Brain microvascular endothelial cell (primary cell): ENCODE measurements around the gene SPC24.
A peak's percentile ranks its signal among the peaks of the same experiment; 100 is the strongest.
"Not testable (repeated sequence)": the region's sequence is repeated elsewhere in the genome, so short reads cannot be mapped to it uniquely, and the experiment has no call there.

Experiments used
- DNase-seq: peaks from one replicate; pipeline ENCODE4 v3.0.0-alpha.2; 2020
- H3K27ac ChIP-seq: fragments of 250-450 bp; sonication (Bioruptor Pico); 2 replicates; pipeline ENCODE4 v1.5.1; 2020; ENCODE audit warnings: mild to moderate bottlenecking, moderate library complexity
- H3K27me3 ChIP-seq: fragments of 250-450 bp; sonication (Bioruptor Pico); replicated peaks from 2 replicates; pipeline ENCODE4 v1.5.1; 2020; ENCODE audit warnings: mild to moderate bottlenecking
- H3K36me3 ChIP-seq: fragments of 250-450 bp; sonication (Bioruptor Pico); replicated peaks from 2 replicates; pipeline ENCODE4 v1.5.1; 2020; ENCODE audit warnings: mild to moderate bottlenecking
- H3K4me3 ChIP-seq: 2 replicates; pipeline ENCODE4 v1.5.1; 2011; ENCODE audit warnings: low read depth, mild to moderate bottlenecking, control low read depth, low read length, moderate library complexity
- CTCF ChIP-seq: IDR thresholded peaks from 2 replicates; pipeline ENCODE4 v1.5.1; 2011; ENCODE audit warnings: low read depth, mild to moderate bottlenecking, moderate library complexity, low read length, control low read depth, inconsistent platforms; ENCODE audit errors: missing control alignments
- in situ Hi-C: cut with HindIII; loops from 2 replicates; pipeline ENCODE4 v1.10.0; 2017; ENCODE audit warnings: low sequenced_read_pairs, low pct_ligation_motif_present

The SPC24 gene

GRCh38 chr19:11127905-11128304 lies 27.7 kb downstream of the SPC24 start:
- DNase-seq = no peak
- peaks cover 95% of the 10 kb centered on the region for H3K36me3 ChIP-seq
- in situ Hi-C loops = no loop called here
- no peak overlapping the region for H3K4me3 ChIP-seq
- H3K27me3 ChIP-seq = no peaks in the 10 kb centered on the region
- no peak overlapping the region for H3K27ac ChIP-seq
- no peak for TF ChIP-seq CTCF

GRCh38 chr19:11125994-11126685 lies 29.4 kb downstream of the SPC24 start:
- DNase-seq = peak; percentile 49
- in situ Hi-C loops = no loop called here
- no peak overlapping the region for H3K4me3 ChIP-seq
- peak; percentile 82 for TF ChIP-seq CTCF
- no peaks in the 10 kb centered on the region for H3K27me3 ChIP-seq
- no peak overlapping the region for H3K27ac ChIP-seq
- H3K36me3 ChIP-seq = peaks cover 95% of the 10 kb centered on the region

GRCh38 chr19:11124157-11124556 lies 31.4 kb downstream of the SPC24 start:
- DNase-seq, H3K4me3 ChIP-seq, H3K27me3 ChIP-seq, in situ Hi-C loops, H3K27ac ChIP-seq: not testable (repeated sequence)
- H3K36me3 ChIP-seq = peaks cover 95% of the 10 kb centered on the region

GRCh38 chr19:11123114-11123513 lies 32.5 kb downstream of the SPC24 start:
- no peak for TF ChIP-seq CTCF
- Histone ChIP-seq H3K27me3 (no peaks in the 10 kb centered on the region), H3K27ac (no peak overlapping the region), H3K36me3 (peaks cover 93% of the 10 kb centered on the region), H3K4me3 (no peak overlapping the region)
- in situ Hi-C loops = no loop called here
- DNase-seq = no peak

GRCh38 chr19:11121963-11122362 lies 33.6 kb downstream of the SPC24 start:
- peaks cover 93% of the 10 kb centered on the region for H3K36me3 ChIP-seq
- in situ Hi-C loops, H3K27me3 ChIP-seq: not testable (repeated sequence)

GRCh38 chr19:11116507-11116906 lies 39.1 kb downstream of the SPC24 start:
- in situ Hi-C loops = no loop called here
- DNase-seq = no peak
- peaks cover 97% of the 10 kb centered on the region for H3K36me3 ChIP-seq
- H3K4me3 ChIP-seq = no peak overlapping the region
- H3K27me3 ChIP-seq = no peaks in the 10 kb centered on the region
- no peak for TF ChIP-seq CTCF
- no peak overlapping the region for H3K27ac ChIP-seq

More at GRCh38 chr19:11121963-11122362, 33.6 kb downstream of the SPC24 start:
- H3K4me3 ChIP-seq, DNase-seq, H3K27ac ChIP-seq: not testable (repeated sequence)

- no peak for TF ChIP-seq CTCF
- DNase-seq = no peak
- Histone ChIP-seq H3K36me3 (peaks cover 97% of the 10 kb centered on the region), H3K4me3 (no peak overlapping the region), H3K27me3 (no peaks in the 10 kb centered on the region), H3K27ac (no peak overlapping the region)
- in situ Hi-C loops = no loop called here
Observed at GRCh38 chr19:11115895-11116446, 39.6 kb downstream of the SPC24 start.
